Stomach (tissue), 4 donors: ENCODE measurements around the gene MCTP1.

Source experiments
- CTCF ChIP-seq, 7 experiments: fragments of 450-650 bp in 4 of 7; fragments of 200-600 bp in 3 of 7; sonication (generic) in 3 of 7; IDR thresholded peaks; one replicate each; pipeline ENCODE4 v1.5.1; 2016 to 2019; ENCODE audit warnings: antibody characterized with exemption in 7 of 7, control low read depth in 2 of 7, mild to moderate bottlenecking in 1 of 7
- EP300 ChIP-seq: sonication (generic); formaldehyde crosslinking; IDR thresholded peaks from one replicate; pipeline ENCODE4 v1.6.1; 2017; ENCODE audit warnings: antibody characterized with exemption
- POLR2A ChIP-seq, 4 donors: fragments of 450-650 bp; IDR thresholded peaks; one replicate each; pipeline ENCODE4 v1.6.1; 2016; ENCODE audit warnings: antibody characterized with exemption in 4 of 4, control low read depth in 2 of 4, mild to moderate bottlenecking in 1 of 4, moderate library complexity in 1 of 4
- POLR2AphosphoS5 ChIP-seq, 3 donors: sonication (generic); formaldehyde crosslinking; IDR thresholded peaks; one replicate each; pipeline ENCODE4 v1.6.1; 2016; ENCODE audit warnings: antibody characterized with exemption in 3 of 3

GRCh38 chr5:94802450-94802849 is 482.4 kb downstream of the MCTP1 start:
- no peak for TF ChIP-seq CTCF (IDR thresholded peaks at IDR 0.05)
- no peak for TF ChIP-seq EP300
- TF ChIP-seq POLR2A (IDR thresholded peaks at IDR 0.05) = no peak
- no peak for TF ChIP-seq POLR2AphosphoS5 (IDR thresholded peaks at IDR 0.05)
